HG02642 (cell line): Measurements from ENCODE around the gene DLG2.
A peak's percentile ranks its signal among the peaks of the same experiment; 100 is the strongest.
"Not testable (repeated sequence)": the region's sequence is repeated elsewhere in the genome, so short reads cannot be mapped to it uniquely, and the experiment has no call there.

Experiments
- ATAC-seq: cut with Tn5 transposase; IDR thresholded peaks from one replicate; pipeline ENCODE4 v1.9.1; 2021; ENCODE audit warnings: mild to moderate bottlenecking; ENCODE audit not compliant: unreplicated experiment, poor library complexity

Gene DLG2

DNA sequence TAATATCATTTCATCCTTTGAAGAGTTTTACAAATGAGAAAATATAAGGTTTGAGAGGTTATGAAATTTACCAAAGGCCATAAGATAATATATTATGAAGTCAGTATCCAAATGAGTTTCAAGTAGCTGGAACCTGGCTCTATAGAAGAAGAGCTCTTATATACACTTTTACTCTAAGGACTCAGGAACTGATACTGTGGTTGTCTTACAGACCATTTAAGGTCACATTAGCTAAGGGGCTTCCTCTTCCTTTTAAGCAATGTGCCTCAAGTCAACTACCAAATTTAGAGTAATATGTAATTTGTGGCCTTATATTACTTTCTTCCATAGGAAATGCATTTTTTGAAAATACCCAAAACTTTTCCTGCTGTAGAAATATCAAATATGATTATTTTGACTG lies 369.3 kb downstream of the DLG2 start:
- ATAC-seq = no peak

DNA sequence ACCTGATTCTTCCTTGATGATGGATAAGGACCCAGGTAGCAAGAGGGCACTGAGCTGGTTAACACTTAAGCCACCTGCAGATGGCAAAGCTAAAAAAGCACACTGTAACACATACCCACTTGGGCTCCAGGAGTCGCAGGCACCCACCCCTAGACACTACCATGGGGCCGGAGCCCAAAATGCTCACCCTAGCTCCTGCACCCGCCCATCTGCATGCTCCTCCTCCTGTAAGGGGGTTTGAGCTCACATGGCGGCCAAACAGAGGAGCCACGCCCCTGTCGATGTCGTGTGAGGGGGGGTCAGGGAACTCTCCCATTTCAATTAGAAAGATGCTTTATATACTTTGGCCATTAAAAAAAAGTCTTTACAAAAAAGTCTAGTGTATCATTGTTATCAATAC lies 370.7 kb downstream of the DLG2 start:
- no peak for ATAC-seq

DNA sequence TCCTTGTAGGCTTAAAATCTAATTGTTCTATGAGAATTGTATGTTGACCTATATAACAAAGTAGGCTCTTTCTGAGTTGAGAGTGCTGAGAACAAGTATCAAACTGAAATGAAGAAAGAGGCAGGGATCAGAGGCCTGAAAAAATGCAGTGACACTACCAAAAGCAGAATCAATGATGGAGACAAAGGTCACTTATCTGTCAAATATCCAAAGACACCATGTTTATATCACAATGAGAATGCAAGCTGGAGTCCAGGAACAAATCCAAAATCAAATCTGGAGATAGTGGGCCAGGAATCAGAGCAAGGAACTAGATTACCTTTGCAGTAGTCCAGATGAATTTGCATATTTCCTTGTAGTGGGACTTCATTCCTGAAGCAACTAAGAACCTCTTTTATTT lies 377.7 kb downstream of the DLG2 start:
- ATAC-seq = no peak

DNA sequence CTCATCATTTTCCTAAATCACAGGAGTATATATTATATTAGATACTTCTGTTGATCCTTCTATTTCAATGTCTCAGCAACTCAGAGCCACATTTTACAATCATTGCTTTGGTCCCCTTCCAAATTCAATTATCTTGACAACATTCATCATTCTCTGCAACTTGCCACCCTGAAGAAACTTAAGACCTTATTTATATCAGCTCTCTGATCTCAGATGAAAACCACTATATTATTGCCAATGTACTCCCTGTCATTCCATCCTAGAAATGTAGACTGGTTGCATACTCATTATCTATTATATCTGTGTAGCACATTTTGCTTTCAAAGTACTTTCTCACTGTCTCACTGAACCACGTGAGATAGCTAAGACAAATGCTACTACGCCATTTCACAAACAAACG lies 379.3 kb downstream of the DLG2 start:
- no peak for ATAC-seq

DNA sequence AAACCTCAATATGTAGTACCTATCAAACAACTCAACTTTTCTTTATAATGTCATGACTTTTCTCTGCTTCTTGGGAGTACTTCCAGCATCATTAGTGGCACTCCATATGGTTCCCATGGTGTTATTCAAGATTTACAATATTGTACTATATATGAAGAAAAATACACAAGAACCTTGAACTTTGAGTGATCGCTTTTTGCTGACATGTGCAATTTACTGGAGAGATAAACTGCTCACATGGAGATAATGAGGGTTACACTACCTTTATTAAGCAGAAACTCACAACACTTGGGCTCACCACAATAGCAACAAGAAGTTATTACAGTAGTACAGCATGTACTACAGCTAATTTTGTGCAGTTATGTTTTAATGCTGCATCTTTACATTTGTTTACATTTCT lies 388.2 kb downstream of the DLG2 start:
- no peak for ATAC-seq

DNA sequence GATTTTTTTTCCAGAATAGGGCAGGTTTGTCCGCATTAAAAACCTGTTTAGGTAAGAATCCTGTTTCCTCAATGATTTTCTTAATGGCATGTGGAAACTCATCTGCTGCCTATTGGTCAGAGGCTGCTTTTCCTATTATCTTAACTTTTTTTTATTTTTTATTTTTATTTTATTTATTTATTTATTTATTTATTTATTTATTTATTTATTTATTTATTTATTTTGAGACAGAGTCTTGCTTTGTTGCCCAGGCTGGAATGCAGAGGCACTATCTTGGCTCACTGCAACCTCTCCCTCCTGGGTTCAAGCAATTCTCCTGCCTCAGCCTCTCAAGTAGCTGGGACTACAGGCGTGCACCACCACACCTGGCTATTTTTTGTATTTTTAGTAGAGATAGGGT lies 389.1 kb downstream of the DLG2 start:
- not testable (repeated sequence) for ATAC-seq

DNA sequence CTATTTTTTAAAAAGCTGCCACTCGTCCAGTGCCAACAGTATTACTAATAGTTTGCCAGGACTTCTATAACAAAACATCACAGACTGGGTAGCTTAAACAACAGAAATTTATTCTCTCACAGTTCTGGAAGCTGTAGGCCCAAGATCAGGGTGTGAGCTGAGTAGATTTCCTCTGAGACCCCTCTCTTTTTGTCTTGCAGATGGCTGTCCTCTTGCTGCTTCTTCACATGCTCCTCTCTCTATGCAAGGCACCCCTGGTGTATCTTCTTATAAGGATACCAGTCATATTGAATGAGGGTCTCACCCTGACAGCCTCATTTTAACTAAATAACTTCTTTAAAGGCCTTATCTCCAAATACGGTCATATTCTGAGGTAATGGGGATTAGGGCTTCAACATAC lies 390.9 kb downstream of the DLG2 start:
- no peak for ATAC-seq

DNA sequence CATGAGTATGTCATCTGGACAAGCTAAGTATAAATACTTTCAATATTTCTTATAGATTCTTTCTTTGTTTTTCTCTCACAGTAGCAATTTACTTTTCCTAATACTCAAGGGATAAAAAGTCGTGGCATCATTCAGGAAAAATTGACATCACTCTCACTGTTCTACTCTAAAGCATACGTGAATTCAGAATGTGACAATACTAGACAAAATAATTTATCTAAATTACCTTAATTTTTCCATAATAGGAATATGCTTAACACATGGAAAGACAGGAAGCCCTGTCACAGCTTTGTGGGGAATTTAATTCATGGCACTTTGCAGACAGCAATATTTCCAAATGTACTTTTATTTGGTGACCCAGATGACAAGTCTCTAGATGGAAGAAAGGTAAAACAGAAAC lies 394.6 kb downstream of the DLG2 start:
- ATAC-seq = no peak

DNA sequence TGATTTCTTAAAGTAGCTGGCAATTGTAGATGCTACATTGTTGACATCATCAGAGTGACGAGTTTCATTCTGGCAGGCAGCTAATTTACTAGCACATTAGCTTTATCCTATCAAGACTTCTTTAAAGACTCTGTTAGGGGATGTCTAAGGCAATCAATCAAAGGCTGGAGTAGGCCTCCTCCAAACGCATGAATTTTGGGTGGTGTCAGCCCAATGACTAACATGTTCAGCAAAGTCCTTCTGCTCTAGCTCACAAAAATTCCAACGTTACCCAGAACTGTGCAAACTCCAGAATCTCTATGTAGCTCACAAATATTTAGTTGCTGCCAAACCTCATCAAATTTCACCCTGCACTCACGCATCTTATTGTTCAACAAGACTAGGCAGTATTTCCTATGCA lies 395.6 kb downstream of the DLG2 start:
- ATAC-seq = no peak

DNA sequence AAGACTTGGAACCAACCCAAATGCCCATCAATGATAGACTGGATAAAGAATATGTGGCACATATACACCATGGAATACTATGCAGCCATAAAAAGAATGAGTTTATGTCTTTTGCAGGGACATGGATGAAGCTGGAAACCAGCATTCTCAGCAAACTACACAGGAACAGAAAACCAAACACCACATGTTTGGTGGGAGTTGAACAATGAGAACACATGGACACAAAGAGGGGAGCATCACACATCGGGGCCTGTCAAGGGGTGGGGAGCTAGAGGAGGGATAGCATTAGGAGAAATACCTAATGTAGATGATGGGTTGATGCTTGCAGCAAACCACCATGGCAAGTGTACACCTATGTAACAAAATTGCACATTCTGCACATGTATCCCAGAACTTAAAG lies 397.4 kb downstream of the DLG2 start:
- ATAC-seq = not testable (repeated sequence)

DNA sequence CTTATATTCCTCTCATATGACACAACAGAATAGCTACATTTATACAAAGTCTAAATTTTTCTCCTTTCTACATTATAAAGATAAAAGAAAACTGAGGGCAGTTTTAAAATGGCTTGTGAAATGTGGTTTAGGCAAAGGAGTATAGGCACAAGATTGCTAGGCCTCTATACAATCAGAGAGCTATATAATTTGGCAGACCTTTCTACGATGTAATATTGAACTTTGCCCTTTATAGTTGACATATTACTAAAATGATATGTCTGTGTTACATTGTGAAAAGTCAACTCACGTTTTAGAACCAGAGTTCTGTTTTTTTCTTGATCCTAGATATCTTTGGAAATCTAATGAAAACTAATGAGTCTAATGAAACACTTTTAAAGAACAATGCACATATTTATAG lies 430.2 kb downstream of the DLG2 start:
- ATAC-seq = no peak

DNA sequence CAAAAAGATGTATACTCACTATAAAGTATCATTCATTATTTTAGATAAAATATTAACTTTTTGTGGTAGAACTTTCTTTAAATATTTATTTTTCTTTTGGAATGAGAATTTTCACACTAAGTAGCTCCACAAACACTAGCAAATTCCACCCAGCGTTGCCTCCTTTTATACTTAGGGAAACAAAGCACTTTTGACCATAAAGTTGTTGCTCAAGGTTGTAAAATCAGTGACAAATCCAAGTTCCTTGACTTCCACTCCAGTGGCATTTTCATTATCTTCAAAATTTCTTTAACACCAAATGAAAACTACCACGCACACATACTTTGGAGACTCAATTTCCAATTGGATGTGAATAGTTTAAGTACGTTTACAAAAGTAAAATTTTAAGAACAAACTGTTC lies 431.2 kb downstream of the DLG2 start:
- no peak for ATAC-seq

DNA sequence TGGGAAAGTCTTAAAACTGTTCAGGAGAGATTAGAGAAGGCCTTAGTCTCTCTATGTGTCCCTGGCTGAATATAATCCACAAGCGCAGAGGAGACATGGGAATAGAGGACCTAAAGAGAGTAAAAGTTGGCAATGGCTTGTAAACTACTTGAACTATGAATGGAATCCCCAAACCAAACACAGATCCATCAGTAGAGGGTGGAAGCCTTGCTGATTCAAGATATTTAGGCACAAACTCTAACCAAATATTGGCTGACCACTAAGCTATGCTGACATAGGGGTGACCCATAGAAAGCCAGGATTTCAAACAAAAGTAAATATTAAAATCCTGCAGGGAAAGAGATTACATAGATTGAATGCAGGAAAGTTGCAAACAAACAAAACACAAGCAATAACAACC lies 439.2 kb downstream of the DLG2 start:
- ATAC-seq = no peak

DNA sequence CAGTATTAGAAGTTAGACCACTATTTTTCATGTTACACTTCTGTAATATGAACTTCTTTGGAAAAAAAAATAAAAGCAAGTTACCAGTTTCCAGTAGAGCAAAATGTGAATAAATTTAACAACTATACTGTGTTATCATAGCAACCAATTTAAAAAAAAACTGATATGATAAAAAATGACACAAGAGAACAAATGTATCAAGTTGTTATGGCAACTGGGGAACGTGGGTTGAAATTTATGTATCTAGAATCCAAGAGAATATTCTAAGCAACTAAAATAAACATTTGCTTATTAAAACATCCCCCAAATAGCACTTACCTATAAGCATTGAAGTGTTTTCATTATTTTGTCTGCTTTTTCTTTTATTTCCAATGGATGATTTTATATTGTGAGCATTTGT lies 442.4 kb downstream of the DLG2 start:
- ATAC-seq = no peak

DNA sequence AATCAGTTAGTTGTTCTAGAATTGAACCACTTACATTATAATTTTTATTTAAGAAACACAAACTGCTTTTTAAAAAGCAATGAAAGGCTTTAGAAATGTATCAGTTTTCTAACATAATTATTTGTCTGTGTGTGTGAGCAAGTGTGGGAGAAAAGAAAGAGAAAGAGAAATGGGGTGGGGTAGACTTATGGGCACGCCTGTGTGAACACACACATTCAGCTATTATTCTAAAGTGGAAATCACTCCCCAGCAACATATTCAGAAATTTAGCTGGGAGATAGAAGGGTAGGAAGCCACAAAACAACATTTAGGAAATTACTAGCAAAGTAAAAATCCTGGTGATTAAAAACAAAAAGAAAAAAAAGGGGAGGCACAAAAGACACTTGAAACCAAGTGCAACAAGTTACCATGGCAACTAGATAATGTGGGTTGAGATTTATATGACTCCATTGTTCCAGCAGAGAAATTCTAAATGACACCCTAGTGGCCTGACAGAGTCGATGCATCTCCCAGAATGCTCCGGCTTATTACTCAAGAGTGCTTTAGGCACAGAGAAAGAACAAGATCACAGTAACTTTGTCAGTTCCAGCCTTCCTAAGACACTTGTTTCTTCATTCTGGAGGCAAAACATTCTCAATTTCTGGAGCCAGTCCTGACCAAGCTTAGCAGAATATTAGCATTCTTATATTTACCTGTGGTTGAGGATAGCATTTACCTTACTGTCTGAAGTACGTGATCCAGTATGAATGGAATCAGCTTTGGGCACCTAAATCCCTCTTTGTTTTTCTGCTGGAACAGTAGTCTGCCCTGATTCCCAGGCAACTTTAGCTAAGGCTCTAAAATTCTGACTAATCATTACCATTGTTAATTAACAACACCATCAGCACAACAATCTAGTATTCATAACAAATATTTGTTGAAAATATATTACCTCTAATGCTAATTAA lies 444.4 kb downstream of the DLG2 start:
- peak; percentile 82 for ATAC-seq

DNA sequence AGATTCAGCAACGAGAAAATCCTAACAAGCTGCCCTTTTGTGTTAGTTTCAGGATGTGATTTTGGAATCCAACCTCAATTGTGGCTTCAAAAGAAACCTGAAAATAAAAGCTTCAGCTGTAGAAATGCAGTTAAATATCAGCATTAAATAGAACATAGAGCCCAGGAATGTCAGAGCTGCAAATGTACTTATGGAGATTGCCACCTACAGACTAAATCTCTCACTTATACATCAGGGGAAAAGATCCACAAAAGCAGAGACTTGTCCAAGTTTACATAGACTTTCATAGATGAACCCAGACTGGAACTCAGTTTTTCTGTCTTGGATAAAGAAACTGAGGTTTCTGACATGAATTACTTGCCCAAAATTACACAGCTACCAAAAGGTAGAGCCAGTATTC lies 446.6 kb downstream of the DLG2 start:
- no peak for ATAC-seq

DNA sequence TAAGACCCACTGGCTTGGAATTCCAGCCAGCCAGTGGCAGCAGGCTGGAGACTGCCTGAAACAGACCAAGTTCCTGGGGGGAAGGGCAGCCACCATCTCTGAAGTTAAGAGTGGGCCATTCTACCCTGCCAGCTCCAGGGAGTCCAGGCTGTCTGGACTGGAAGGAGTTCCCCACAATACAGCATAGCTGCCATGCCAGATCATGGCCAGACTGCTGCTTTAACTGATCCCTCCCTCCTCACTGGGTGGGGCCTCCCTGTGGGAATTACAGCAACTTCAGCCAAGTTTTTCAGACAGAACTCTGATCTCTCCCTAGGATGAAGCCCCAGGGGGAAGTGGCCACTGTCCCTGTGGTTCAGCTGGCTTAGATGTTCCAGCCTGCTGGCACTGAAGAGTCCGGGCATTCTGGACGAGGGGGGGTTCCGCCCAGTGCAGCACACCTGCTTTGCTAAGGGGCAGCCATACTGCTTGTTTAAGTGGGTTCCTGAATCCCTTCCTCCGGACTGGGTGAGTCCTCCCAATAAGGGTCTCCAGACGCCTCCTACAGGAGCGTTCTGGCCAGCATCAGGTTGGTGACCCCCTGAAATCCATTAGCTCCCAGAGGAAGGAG lies 455.4 kb downstream of the DLG2 start:
- ATAC-seq = no peak

DNA sequence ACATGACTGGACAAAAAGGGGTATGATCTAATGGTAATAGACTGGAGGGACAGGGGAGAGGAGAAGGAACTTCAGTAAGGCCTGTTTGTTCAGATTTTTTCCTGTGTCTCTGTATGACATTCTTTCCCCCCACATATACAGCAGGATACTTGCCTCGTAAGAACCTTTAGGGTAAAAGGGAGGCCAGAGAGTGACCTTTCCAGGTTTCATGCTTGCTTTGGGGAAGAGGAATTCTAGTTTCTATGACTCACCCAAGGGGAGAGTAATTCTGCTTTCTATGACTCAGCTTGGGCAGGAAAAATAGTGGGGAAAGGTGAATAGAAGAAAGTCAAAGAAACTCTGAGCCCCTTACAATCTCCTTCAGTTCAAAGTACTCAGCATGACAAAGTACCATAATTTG lies 457.0 kb downstream of the DLG2 start:
- no peak for ATAC-seq

DNA sequence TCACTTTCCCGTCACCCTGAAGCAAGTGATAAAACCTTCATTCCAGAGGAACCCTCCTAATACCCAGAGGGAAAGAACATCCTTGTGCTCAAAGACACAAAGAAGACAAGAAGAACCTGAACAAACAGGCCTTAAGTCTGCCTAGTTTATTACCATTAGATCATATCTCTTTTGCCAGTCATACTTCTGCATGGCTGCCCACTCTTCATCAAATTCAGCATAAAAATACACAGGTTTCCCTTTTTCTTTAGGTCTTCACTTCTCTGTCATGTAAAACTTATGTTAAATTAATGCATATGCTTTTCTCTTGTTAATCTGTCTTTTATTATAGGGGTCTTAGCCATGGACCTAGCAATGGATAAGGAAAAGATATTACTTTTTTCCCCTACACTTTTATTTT lies 459.7 kb downstream of the DLG2 start:
- no peak for ATAC-seq

DNA sequence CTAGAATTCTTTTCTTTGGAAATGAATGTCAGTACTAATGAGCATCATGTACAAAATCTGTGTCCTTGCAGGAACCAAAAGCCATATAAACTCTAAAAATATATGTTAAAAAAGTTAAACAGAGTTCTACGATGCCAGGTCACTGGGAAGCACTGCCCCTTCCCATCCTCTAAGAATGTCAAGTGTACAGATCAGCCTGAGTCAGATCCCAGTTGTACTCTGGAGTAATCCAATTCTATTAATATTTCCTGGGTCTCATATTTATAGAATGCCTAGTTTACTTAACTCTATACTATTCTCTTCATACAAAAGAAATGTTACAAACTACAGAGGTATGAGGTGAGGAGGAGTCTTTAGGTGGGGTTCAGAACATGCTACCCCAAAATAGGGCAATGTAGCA lies 460.1 kb downstream of the DLG2 start:
- ATAC-seq = no peak

DNA sequence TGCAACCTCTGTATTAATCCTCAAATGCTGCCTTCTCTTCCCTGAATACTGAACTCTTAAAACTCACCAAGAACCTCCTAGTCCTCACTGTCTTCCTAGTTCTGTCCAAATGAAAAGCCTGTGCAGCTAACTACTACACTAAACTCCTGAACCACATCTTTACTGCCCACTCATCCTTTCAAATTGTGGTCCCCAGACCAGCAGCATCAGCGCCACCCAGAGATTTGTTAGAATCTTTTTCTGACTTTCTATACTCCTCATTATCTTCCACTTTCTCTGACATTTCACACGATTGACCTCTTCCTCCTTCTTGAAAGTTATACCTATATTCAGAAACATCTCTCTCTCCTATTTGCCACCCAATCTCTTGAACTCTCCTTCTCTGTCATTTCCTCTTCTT lies 461.3 kb downstream of the DLG2 start:
- no peak for ATAC-seq

DNA sequence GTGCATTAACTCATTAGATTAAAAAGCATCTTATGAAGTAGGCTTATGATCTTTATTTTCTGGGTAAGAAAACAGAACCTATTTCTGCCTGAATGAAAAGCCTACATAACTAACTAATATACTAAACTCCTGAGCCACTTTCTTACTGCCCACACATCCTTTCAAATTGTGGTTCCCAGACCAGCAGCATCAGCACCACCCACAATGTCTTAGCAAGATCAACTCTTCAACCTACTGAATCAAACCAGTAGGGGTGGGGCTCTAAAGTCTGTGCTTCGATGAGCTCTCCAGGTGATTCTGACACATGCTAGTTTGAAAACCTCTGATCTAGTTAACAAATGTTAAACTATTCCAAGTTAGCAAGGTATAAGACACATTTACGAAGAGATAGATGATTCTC lies 462.4 kb downstream of the DLG2 start:
- ATAC-seq = no peak
